ENCODE measurements around the gene XPO4.
A peak's percentile ranks its signal among the peaks of the same experiment; 100 is the strongest.
"Not testable (repeated sequence)": the region's sequence is repeated elsewhere in the genome, so short reads cannot be mapped to it uniquely, and the experiment has no call there.

XPO4 gene

DNA sequence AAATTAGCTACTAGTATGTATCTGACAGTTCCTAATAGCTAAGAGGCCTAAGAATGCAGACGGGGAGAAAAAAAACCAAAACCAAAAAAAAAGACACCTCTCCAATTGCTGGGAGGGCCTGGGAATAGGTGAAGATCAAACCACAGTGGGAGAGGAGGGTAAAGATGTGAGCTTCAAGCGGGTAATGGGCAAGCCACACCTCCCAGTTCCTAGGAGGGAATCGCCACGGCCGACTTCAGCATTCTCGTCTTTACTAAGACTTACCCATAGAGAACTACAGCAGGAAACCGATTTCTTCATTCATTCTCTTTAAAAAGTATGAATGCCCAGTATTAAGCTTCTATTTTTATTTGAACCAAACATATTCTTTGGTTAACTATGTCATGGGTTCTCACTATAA, 123.1 kb downstream of the XPO4 start:
- DNase-seq, result no peak

DNA sequence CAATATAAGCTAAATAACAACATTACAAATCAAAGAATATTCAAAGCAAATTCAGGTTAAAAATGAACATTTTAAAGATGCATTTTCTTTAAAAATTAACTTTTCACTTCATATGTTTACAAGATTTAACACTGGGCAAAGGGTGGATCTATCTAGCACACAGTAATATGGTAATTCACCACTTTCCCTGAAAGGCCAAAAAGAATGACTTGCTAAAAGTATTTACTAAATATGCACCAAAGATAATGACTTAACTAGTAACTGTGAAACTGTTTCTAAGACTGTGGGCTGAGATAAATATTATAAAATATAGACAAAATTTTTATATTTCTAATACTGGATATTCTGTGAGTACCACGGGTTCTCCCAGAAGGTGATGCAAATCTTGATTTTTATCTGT, 124.2 kb downstream of the XPO4 start:
- no peak for DNase-seq

DNA sequence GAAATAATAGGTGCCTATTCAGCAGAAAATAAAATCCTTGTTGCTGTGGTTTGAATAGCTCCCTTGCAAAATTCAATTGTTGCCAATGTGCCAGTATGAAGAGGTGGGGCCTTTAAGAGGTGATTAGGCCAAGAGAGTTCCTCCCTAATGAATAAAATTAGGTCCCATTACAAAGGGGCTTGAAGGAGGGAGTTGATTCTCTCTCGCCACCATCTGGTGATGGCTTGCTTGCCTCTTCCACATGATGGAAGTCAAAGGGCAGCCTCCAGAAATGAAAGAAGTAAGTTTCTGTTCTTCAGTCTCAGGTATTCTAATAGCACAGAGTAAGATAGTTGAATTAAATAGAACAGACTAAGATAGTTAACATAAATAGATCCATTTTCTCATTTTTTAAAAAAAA, 125.8 kb downstream of the XPO4 start:
- no peak for DNase-seq

DNA sequence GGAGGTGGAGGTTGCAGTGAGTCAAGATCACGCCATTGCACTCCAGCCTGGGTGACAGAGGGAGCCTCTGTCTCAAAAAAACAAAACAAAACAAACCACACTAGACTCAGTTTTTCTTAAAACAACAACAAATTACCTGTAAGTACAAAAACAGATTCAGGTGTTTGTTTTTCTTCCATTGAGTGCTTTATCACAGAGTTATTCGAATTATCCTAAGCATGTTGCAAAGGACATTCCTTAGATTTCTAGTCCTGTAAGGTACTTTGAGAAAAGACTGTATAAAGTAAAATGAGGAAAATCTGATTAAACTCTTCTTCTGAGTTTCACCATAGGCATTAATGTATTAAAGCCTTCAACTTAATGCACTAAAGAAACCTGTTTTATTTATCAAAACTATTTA, 126.6 kb downstream of the XPO4 start:
- DNase-seq, result no peak

DNA sequence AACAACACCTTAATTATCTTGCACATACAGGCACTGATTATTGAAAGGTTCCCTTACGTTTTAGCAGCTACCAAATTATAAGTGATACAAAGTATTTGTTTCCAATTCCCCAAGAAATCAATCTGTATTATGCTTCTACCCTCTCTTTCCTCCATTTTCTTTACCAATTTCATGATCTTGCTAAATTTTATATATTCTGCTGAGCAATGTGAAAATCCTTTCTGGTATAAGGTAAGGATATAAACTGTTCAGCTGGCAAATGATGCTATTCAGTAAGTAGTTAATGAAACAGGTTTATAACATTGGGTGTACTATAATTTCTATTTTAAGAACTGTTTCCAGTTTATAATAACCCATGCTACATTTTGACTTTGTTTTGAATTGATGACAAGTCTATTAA, 127.8 kb downstream of the XPO4 start:
- no peak for DNase-seq

- DNase-seq, result peak; percentile 13
These were observed 129.1 kb downstream of the XPO4 start, which contains the start of gene EEF1AKMT1 for GRCh38 chr13:20773194-20774080. Gene EEF1AKMT1 (minus strand): TSS chr13:20773961. CDS start chr13:20757598, 16,363 bp downstream.

- DNase-seq, result no peak
These were observed 130.0 kb downstream of the XPO4 start for GRCh38 chr13:20772401-20773131.

DNA sequence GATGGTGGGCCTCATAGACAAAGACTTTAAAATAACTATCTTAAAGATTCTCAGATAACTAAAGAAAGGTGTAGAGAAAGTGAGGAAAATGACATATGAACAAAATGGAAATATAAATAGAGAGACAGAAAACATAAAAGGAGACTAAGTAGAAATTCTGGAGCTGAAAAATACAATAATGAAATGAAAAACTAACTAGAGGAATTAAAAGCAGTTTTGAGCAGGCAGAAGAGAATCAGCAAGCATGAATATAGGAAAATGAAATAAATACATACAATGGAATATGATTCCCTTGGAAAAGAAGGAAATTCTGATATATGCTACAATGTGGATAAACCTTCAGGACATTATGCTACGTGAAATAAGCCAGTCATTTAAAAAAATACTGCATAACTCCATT, 132.7 kb downstream of the XPO4 start:
- DNase-seq, result no peak

DNA sequence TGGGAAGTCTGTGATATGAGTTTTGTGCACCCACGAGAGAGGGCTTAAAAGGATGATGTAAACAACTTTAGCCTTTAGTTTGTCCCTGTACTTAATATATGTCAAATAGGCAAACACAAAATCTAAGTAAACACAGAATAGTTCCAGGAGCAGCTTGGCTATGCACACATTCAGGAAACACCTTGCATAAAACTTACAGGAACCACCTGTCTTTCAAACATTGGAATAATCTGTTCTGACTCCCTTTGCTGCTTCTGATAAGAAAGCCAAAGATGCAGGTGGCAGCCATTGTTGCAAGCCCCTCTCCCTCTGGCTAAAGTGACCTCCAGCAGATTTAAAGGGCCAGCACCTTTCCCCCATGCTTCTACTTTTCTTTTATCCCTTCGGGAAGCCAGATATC, 133.5 kb downstream of the XPO4 start:
- DNase-seq, result no peak

DNA sequence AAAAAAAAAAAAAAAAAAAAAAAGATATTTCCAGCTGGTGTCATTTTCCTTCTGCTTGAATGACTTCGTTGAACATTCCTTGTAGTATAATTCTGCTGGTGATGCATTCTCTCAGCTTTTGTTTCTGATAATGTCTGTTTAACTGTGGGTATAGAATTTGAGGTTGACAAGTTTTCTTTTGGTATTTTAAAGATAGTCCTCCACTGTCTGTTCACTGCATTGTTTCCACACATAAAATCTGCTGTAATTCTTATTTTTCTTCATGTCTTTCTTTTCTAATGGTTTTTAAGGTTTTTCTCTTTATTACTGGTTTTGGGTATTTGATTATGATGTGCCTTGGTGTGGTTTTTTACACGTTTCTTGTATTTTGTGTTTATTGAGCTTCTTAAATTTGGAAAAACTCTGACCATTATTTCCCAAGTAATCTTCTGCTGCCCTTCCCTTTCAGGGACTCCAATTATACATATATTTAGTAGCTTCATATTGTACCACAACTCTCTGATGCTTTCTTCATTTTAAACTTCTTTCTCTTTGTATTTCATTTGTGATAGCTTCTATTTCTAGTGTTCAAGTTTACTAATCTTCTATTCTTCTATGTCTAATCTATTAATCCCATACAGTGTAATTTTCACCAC, 135.1 kb downstream of the XPO4 start:
- DNase-seq, result no peak

DNA sequence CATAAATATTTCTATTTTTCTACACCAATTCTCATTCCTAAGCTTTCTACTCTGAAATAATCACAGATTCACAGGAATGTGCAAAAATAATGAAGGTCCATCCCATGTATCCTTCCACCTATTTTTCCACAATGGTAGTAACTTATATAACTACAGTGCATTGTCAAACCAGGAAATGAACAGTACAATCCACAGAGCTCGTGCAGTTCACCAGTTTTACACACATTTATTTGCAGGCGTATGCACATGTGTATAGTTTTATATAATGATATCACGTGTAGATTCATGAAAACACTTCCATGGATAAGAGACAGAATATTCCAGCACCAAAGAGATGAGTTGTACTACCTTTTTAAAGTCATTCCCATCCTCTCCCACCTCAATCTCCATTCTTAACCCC, 141.7 kb downstream of the XPO4 start:
- no peak for DNase-seq

- no peak for DNase-seq
These were observed 148.5 kb downstream of the XPO4 start for GRCh38 chr13:20754009-20754408.

GRCh38 chr13:20749377-20749776, 153.2 kb downstream of the XPO4 start:
- no peak for DNase-seq

GRCh38 chr13:20743830-20744404, 158.6 kb downstream of the XPO4 start:
- not testable (repeated sequence) for DNase-seq

GRCh38 chr13:20740021-20740420, 162.5 kb downstream of the XPO4 start:
- DNase-seq, result no peak

- no peak for DNase-seq
These were observed 163.9 kb downstream of the XPO4 start for GRCh38 chr13:20738616-20739015.

GRCh38 chr13:20729633-20730585, 172.6 kb downstream of the XPO4 start:
- DNase-seq, result no peak

DNA sequence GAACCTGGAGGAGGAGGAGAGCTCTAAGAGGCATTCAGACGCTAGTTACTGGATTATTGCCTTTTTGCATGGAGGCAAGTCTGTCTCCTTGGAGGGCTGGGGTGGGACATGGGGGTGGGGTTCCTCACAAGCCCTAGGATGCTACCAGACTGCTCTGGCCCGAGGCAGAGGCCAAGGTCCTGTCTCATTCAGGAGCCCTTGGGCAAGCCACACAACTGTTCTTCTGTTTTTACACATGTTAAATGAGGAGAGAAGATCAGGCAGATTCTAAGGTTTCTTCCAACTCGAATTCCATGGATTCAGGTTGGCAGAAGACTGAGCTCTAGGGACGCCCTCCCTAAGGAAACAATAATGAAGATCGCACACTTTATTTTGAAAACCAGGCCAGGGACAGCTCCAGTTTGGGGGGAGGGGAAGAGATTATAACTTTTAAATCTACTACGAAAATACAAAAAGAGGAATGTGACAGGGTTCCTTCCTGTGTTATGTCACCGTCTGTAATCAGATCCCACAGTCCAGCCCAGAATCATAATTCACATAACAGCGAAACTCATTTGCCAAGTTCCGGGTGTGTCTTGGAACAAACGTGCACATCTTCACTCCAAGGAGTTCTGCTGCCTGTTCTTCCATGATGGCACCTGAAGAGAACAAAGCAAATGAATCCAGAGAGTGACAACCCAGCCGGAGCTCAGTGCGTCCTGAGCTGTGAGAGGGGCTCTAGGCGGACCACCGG, 173.8 kb downstream of the XPO4 start:
- no peak for DNase-seq

DNA sequence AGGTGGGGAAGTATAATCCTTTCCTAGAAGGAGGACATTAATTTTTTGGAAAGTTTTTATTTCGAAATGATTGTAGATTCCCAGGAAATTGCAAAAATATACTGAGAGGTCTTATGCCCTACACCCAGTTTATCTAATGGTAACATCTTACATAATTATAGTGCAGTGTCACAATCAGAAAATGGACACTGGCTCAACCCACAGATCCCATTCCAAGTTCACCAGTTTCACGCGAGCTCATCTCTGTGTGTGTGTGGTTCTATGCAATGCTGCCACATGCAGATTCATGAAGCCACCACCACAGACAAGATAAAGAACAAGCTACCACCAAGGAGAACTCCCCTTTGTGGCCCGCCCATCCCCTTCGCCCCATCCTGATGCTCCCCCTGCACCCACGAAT, 174.7 kb downstream of the XPO4 start:
- DNase-seq, result no peak
